GM21515 (cell line): ENCODE results near the gene UTP14A.

Source experiments
- ATAC-seq: cut with Tn5 transposase; IDR thresholded peaks from one replicate; pipeline ENCODE4 v1.9.1; 2021; ENCODE audit not compliant: unreplicated experiment

UTP14A gene

DNA sequence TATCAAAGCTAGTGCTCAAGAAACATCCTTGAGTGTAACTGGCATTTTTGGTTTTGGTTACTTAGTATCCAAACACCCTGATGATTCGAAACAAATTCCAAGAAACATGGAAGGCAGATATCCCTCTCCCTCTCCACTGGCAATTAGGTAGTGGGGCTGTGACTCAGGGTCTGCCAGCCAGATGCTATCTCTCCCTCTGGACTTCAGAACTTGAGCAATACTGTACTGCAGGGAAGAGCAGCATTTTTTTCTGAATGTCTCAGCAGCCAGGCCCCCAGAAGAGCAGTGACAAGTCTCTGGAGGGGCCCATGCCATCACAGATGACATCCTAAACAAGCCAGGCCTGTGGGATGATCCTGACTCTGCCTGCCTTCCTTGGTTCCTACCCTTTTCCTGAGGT is 39.2 kb downstream of the UTP14A start:
- no peak for ATAC-seq

DNA sequence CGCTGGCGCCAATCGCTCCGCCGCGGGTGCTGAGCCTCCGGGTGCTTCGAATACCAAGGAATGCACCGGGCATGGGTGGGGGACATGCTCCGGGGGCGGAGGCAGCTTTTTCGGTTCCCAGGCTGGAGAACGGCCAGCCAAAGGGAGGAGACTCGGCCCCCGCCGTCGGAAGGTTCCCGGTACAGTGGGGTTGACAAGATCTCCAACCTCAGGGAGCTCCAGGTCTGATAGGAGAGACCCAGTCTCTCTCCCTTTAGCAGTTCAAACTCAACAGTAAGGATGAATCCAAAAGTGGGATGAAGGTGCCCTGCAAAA is 47.3 kb downstream of the UTP14A start:
- ATAC-seq: no peak

DNA sequence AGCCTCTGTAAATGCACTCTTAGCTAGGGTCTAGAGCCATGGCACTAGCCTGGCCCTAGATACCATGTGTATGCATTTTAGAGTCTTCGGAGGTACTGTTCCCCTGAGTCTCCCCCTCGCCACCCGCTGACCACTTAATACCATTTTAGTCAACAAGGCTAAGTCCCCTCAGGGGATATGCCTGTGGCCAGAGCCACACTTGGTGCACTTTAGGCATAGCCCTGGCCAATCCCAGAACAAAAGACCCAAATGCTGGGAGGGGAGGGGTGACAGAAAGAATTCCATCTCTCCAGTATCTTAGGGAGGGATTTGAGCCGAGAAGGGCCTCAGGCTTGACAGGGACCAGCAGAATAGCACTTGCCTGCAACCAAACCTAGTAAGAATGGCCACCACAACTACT is 47.9 kb downstream of the UTP14A start:
- no peak for ATAC-seq

DNA sequence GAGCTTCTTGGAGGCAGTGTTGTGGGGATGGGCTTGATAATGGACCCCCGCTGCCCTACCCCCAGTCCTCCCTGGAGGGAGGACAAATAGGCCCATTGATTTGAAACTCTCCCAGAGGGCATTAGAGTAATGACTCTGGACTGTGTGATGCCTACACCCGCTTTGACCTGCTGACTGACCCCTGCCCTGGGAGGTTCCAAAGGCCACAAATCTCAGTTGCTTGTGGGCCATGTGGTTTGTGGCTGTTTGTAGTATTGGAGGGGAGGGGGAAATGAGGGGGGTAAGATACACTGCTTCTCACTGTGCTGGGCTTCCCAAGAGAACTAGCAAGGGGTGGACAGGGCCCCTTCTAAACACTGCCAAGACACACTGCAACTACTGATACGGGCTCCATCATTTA is 48.8 kb downstream of the UTP14A start:
- ATAC-seq: no peak

DNA sequence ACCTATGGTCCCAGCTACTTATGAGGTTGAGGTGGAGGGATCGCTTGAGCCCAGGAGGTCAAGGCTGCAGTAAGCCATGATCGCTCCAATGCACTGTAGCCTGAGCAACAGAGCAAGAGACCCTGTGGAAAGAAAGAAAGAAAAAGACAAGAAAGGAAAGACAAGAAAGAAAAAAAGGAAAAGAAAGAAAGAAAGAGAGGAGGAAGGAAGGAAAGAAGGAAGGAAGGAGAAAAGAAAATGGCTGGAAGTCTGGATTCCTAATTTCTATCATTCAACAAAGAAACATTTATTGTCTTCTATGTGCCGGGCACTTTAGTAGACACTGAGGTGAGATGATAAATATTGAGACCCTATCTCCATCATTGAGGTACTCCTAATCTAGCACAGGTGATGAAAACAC is 49.7 kb downstream of the UTP14A start:
- ATAC-seq: no peak

DNA sequence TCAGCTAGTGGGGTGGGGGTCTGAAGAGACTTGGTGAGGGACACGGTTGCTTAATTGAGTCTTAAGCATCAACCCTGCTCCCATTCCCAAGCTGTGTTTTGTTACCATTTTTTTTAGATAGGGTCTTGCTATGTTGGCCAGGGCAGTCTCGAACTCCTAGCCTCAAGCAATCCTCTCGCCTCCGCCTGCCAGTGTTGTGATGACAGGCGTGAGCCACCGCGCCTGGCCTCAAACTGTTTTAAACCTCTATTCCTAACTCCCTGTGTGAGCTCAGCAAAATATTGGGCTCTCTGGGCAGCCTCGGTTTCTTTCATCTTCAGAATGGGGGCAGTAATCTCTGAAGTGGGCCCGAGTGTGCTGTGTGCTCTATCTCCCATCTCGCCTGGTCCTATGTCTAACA is 50.2 kb downstream of the UTP14A start:
- ATAC-seq: no peak

DNA sequence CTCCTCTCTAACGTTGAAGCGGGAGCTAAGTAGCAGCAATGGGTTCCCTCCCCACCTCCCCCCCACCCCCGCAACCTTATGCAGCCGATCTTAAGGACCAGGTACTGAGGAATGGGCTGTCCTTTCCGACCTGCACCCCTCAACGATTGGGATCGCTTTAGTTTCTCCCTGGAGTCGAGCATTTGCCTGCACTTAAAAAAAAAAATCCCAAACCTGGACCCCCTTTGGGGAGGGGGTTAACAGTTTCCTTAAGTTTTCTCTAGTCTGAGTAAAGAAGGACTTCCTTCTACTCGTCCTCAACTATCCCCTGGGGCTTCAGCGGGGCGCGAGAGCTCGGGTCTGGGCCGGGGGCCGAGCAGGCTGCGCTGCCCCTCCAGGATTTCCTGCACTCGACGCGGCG is 50.8 kb downstream of the UTP14A start:
- no peak for ATAC-seq

DNA sequence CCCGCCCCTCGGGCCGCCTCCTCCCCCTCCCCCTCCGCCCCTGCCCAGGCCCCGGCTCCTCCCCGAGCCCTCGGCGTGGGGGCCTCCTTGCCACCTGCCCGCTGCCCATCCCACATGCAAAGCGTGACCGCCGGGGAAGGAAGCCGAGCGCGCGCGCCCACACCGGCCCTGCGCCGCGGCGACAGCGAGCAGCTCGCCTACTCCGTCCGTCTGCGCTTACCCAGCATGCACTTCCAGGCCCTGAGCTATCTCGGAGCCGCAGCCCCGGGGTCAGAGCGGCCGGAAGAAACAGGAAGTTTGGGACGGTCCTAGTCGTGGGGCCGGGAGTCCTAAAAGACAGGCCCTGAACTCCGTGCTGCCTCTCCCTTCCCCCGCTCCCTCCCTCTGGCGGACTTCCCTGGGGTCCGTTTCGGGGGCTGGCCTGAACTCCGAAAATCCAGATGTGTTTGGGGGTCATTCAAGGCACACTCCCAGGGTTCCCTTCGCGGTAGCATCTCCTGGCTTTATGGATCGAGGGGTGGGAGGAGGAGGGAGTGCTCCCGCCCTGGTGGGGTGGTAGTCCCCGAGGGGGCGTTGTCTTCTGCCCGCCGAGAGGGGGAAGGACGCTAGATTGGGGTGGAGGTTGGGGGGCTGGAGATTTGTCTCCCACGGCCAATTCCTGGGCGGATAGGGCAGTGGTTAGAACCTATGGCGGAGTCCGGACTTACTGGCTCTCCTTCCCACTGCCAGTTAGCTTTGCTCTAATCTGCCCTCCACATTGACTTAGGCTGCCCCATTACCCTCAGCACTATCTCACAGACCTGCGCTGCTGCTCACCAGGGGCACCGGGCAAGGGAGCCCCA is 51.5 kb downstream of the UTP14A start:
- ATAC-seq: peak; percentile 65

DNA sequence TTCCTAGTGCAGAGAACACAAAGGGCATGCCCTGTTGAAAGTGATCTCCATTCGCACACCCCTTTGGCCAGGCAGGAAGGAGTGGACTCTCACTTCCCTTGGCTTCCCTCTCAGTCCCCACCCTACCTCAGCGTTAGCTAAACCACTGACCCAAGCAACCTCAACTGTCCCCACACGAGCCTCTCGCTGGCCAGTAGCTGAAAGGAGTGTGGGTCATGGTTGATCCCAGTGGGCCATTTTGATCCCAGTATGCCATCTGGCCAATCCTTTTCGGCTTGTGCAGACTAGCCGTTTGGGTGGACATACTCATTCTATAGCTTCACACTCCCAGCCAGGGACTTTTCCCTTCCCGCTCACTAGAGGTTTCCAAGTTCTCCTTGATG is 52.1 kb downstream of the UTP14A start:
- ATAC-seq: no peak

DNA sequence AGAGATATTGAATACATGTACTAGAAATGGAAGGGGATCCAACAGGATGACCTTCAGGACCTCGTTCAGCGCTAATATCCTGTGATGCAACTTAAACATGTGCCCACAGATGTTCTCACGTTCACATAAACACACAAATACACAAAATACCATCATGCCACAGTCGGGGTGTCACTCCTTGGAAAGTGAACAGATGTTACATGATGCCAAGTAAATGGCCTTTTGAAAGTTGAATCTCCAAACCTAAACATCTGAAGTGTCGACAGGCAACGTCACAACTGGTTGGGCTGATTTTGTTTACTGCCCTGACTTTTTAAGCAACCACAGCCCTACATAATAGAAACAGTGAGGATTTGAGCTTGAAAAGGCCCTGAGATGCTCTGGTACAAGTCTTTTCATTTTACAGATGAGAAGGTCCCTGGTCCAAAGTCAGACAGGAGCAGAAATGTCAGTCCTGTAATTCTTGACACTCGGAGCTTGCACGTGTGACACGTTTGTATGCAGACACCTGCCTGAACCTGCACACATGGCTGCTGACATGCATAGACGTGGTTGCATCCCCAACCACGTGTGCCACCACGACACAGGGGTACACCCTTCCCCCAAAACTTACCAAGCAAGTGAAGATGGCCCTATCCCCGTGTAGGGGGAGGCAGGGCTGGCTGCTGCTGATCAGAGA is 53.0 kb downstream of the UTP14A start:
- no peak for ATAC-seq

DNA sequence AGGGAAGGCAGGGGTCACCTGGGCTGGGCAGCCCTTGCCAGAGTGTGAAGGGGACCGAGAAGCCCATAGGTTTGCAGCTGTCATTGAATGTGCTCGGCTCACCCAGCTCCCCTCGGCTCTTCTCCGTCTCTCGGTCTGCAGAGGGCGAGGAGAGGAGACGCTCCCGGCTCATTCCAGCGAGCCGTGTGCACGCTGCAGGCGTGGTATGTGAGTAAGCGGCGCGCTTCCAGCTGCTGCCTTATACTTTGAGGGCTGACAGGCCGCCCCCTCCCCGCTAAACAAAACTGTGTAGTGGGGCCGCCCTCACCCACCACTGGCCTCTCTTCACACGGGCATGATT is 53.5 kb downstream of the UTP14A start:
- no peak for ATAC-seq

DNA sequence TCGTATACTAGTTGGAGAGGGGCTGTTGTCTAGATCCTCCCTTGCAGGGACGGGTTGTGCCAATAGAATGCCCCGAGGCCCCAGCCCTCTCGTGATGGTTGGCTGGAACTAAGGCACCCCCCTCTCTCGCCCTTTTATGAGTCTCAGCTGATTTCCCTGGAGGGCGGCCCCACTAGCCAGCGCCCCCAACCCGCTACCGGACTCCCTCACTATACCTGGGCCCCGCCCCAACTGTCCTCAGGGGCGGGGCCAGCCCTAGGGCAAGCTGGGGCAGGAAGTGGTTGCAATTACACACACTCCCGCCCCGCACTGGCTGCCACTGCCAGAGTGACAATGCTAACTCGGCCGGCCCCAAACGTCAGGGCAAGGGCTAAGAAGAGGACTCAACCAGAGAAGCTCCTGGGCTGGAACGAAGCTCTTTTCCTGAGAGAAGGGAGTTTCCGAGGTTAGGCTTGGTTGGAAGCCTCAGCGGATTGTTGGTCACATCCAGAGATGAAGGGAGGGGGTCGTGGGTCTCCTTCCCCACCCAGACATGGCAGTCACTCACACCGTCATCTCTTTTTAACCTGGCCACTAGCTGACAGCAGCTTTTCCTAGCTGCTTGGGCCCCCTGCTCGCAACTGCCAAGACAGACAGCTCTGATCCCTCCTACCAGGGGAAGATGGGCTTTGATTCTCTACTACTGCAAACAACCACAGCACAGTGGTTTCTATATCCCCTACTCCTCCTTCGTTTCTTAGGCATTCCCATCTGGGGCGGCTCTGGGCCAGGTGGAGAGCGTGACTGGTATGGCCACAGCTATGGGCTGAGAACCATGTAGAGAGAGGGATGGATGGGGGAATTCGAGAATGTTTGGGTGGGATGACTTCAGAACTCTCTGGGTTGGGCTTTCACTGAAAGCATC is 55.5 kb downstream of the UTP14A start:
- peak; percentile 92 for ATAC-seq

DNA sequence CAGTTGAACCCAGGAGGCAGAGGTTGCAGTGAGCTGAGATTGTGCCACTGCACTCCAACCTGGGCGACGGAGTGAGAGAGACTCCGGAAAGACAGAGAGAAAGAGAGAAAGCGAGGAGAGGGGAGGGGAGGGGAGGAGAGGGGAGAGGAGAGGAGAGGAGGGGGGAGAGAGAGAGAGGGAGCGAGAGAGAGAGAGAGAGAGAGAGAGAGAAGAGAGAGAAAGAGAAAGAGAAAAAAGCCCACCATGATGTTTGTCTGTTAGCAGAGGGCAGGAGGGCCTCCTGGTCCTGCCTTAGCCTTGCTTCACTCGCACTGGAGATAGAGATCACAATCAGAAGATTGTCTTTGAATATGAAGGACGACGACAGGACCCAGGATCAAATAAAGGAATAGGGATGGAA is 57.8 kb downstream of the UTP14A start:
- no peak for ATAC-seq

DNA sequence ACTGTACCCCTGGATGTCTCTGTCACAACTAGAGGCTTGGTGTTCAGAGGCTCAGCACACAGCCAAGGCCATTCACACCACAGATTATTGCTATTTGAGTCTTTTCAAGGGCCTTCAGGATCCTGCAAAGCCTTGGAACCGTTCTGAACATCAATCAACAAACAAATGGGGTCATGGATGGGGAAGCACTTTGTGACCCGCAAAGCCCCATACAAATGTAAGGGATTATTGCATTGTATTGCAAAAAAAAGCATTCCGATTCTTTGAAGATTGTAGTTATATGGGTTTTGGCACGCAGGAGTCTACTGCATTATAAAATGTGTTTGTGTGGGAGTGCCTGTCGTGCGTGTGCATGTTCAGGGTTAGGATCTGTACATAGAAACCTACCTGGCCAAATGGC is 59.2 kb downstream of the UTP14A start:
- ATAC-seq: no peak

DNA sequence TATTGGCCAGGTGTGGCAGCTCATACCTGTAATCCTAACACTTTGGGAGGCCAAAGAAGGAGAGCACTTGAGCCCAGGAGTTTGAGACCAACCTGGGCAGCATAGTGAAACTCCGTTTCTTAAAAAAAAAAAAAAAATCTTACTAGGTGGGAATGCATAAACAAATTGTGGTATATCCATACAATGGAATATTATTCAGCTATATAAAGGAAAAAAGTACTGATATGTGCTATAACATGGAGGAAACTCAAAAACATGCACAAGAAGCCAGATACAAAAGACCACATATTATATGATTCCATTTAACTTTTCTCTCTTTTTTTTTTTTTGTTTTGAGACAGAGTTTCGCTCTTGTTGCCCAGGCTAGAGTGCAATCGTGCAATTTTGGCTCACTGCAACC is 63.0 kb downstream of the UTP14A start:
- no peak for ATAC-seq

DNA sequence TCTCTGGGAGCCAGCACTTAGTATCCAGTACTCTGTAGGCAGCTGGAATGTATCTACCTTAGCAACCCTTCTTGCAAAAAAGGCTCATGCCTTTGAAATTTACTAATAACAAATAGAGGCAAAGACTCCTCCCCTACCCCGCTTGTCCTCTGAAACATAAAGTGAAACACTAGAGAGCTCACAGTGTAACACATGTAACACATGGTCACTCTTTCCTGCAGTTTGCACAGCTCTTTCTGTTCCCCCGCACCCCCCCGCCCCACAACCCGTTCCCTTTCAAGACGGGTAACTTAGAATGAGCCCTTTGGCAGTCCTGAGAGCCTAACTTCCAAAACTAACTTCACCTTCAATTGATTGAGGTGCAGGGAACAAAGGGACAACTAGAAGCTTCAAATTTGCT is 70.5 kb downstream of the UTP14A start:
- ATAC-seq: no peak
